ENCODE data around the gene LGALS14.
"Not testable (repeated sequence)": the region's sequence is repeated elsewhere in the genome, so short reads cannot be mapped to it uniquely, and the experiment has no call there.

Gene LGALS14

GRCh38 chr19:39720144-39720543 lies 15.9 kb downstream of the LGALS14 start:
- H3K9me3 ChIP-seq (ENCODE audit: control insufficient read depth, insufficient read depth, low read depth, low read length); H3K36me3 ChIP-seq (ENCODE audit: control insufficient read depth in 2 of 2, insufficient read depth in 1 of 2, low read length in 2 of 2); H3K27ac ChIP-seq (ENCODE audit: extremely low read depth, low read depth, low read length); H3K4me1 ChIP-seq (ENCODE audit: control insufficient read depth, insufficient read depth, low read length); H3K4me3 ChIP-seq (ENCODE audit: low read depth, low read length); POLR2A ChIA-PET: not testable (repeated sequence)
- peak; percentile 95 for TF ChIP-seq ZNF146 (tag by site-specific recombination; IDR thresholded peaks at IDR 0.05)
- TF ChIP-seq ZNF580 (tag by site-specific recombination; IDR thresholded peaks at IDR 0.05), result 0 out of 2 replicates have a peak, but pooled peaks have one; percentile 22
- TF ChIP-seq ZNF280D (tag by site-specific recombination; IDR thresholded peaks at IDR 0.05), result peak; percentile 83; the same call in 1 of the 2 replicates
- CTCF ChIA-PET, result interaction anchor here (0.6 to 0.7 kb wide), 2 partner anchors 10 to 709 kb away, joined by 3 to 4 read pairs; no protein-coding TSS in a partner anchor

GRCh38 chr19:39725995-39726394 lies 21.7 kb downstream of the LGALS14 start:
- no peak overlapping the region for H3K4me3 ChIP-seq (ENCODE audit: low read depth, low read length)
- H3K27ac ChIP-seq (ENCODE audit: extremely low read depth, low read depth, low read length), result no peak overlapping the region
- H3K4me1 ChIP-seq (ENCODE audit: control insufficient read depth, insufficient read depth, low read length), result no peaks in the 10 kb centered on the region
- TF ChIP-seq ZNF24 (tag by site-specific recombination; IDR thresholded peaks at IDR 0.05) (no peak), ZNF423 (tag by site-specific recombination; IDR thresholded peaks at IDR 0.05) (no peak), ZNF280D (tag by site-specific recombination; IDR thresholded peaks at IDR 0.05) (no peak), ATF2 (tag by site-specific recombination; IDR thresholded peaks at IDR 0.05; ENCODE audit: low read depth) (no peak), KLF7 (tag by site-specific recombination; IDR thresholded peaks at IDR 0.05; ENCODE audit: borderline replicate concordance) (no peak)
- ChIA-PET CTCF (interaction anchor here (0.8 kb wide), 2 partner anchors 33 to 67 kb away, joined by 4 read pairs; no protein-coding TSS in a partner anchor), POLR2A (no interaction called here)
- no peaks in the 10 kb centered on the region for H3K36me3 ChIP-seq (ENCODE audit: control insufficient read depth in 2 of 2, insufficient read depth in 1 of 2, low read length in 2 of 2)
- H3K9me3 ChIP-seq (ENCODE audit: control insufficient read depth, insufficient read depth, low read depth, low read length), result peaks cover 4% of the 10 kb centered on the region; the same call in 1 of the 2 replicates

GRCh38 chr19:39727070-39727800 lies 23.0 kb downstream of the LGALS14 start:
- no peak overlapping the region for H3K27ac ChIP-seq (ENCODE audit: extremely low read depth, low read depth, low read length)
- no peaks in the 10 kb centered on the region for H3K9me3 ChIP-seq (ENCODE audit: control insufficient read depth, insufficient read depth, low read depth, low read length)
- ChIA-PET POLR2A (no interaction called here), CTCF (interaction anchor here (0.5 to 1.4 kb wide), 2 partner anchors 8 to 40 kb away, joined by 3 to 6 read pairs; no protein-coding TSS in a partner anchor)
- TF ChIP-seq GFI1B (tag by site-specific recombination; IDR thresholded peaks at IDR 0.05), result no peak
- no peak for TF ChIP-seq ZNF548 (tag by site-specific recombination; IDR thresholded peaks at IDR 0.05)
- no peak for TF ChIP-seq ZNF558 (tag by site-specific recombination; IDR thresholded peaks at IDR 0.05)
- TF ChIP-seq HOXD13 (CRISPR knock-in tag; IDR thresholded peaks at IDR 0.05; ENCODE audit: borderline replicate concordance), result no peak
- TF ChIP-seq ZSCAN18 (tag by site-specific recombination; IDR thresholded peaks at IDR 0.05), result no peak
- TF ChIP-seq SCRT2 (tag by site-specific recombination; IDR thresholded peaks at IDR 0.05), result no peak
- TF ChIP-seq ZNF510 (tag by site-specific recombination; IDR thresholded peaks at IDR 0.05; ENCODE audit: insufficient replicate concordance), result no peak
- TF ChIP-seq ZNF16 (tag by site-specific recombination; IDR thresholded peaks at IDR 0.05; ENCODE audit: low read depth), result no peak
- H3K4me1 ChIP-seq (ENCODE audit: control insufficient read depth, insufficient read depth, low read length), result no peaks in the 10 kb centered on the region
- H3K4me3 ChIP-seq (ENCODE audit: low read depth, low read length), result no peak overlapping the region
- H3K36me3 ChIP-seq (ENCODE audit: control insufficient read depth in 2 of 2, insufficient read depth in 1 of 2, low read length in 2 of 2), result no peaks in the 10 kb centered on the region

All from HEK293 (cell line).